Ovary (tissue), 9 donors: ENCODE measurements around the gene TIMM50. TPM values are rescaled to one million over a fixed set of nuclear protein-coding genes. Genes with fewer than 3 reads are reported as not detected.

Source experiments
- DNase-seq, 5 donors: peaks; one replicate each; pipeline ENCODE4 v3.0.0-alpha.2; 2019 to 2020
- H3K27ac ChIP-seq, 2 donors: fragments of 200-600 bp; one replicate each; pipeline versions ENCODE4 v1.5.1 to v1.8.0; 2019 to 2022
- H3K27me3 ChIP-seq: fragments of 200-600 bp; one replicate; pipeline ENCODE4 v1.8.0; 2022
- H3K36me3 ChIP-seq: fragments of 200-600 bp; sonication (generic); one replicate; pipeline ENCODE4 v1.5.1; 2019
- H3K4me1 ChIP-seq: one replicate; pipeline ENCODE4 v1.8.1; 2013; ENCODE audit warnings: mild to moderate bottlenecking, moderate library complexity; ENCODE audit not compliant: insufficient read depth
- H3K4me3 ChIP-seq: fragments of 200-600 bp; sonication (generic); one replicate; pipeline ENCODE4 v1.5.1; 2017
- H3K9me3 ChIP-seq, 2 donors: fragments of 200-600 bp in 1 of 2; sonication (generic) in 1 of 2; one replicate each; pipeline versions ENCODE4 v1.5.1 to v1.8.1; 2013 to 2019; ENCODE audit warnings: mild to moderate bottlenecking in 1 of 2, moderate library complexity in 1 of 2
- CTCF ChIP-seq, 3 donors: fragments of 450-650 bp in 2 of 3; fragments of 200-600 bp in 1 of 3; IDR thresholded peaks; one replicate each; pipeline versions ENCODE4 v1.5.1 to v1.8.0; 2016 to 2022; ENCODE audit warnings: antibody characterized with exemption in 3 of 3, mild to moderate bottlenecking in 1 of 3
- EP300 ChIP-seq: sonication (generic); formaldehyde crosslinking; IDR thresholded peaks from one replicate; pipeline ENCODE4 v1.6.1; 2017; ENCODE audit warnings: antibody characterized with exemption
- POLR2A ChIP-seq: fragments of 450-650 bp; IDR thresholded peaks from one replicate; pipeline ENCODE4 v1.6.1; 2017; ENCODE audit warnings: antibody characterized with exemption, mild to moderate bottlenecking, moderate library complexity
- WGBS, 3 donors: extraction: QIAGEN DNeasy Blood & Tissue Kit in 1 of 3; methylation state at CpG; one replicate each; pipeline versions ENCODE4 v1.1.5 to v1.1.7; 2013 to 2017; 5-methylcytosine and 5-hydroxymethylcytosine counted together
- intact Hi-C, 4 donors: fragments of 100-400 bp; cut with DNase I; formaldehyde crosslinking; loops; one replicate each; pipeline versions ENCODE4 v1.11.0 to v1.15.1; 2022 to 2023
- polyA plus RNA-seq, 2 donors: library from polyadenylated mRNA; stranded (reverse); fragments of 200-250 nt in 1 of 2; fragments of 350-450 nt in 1 of 2; fragmentation: Illumina TruSeq in 1 of 2; extraction: RNeasy Lipid Tissue Mini Kit (QIAGEN cat#74804) in 1 of 2; gene quantifications; one replicate each; pipeline ENCODE4 v1.2.3, GENCODE V29; 2013 to 2014
- total RNA-seq, 7 donors: library from RNA; depleted of rRNA in 2 of 7; stranded (reverse); fragments of >200 nt in 2 of 7; fragmentation: NEBNext Ultra II Directional in 3 of 7; extraction: Animal tissue kit (Norgen Biotek cat#: 25700) in 3 of 7; gene quantifications; one replicate each; pipeline versions ENCODE4 v1.1.0 to v1.2.4, GENCODE V29; 2016 to 2023
- donor health status: DM: no; HTN: no; CAD: no; lungs with moderate emphysema.
- donor health status: DM: no; HTN: no; CAD: no.
- donor health status: Bipolar disorder and iron deficiency.
- donor health status: DM: yes; HTN: yes; CAD: no.
- donor health status: DM: no; HTN: no; CAD: no.
- donor health status: DM: yes; HTN: yes; CAD: no.

The TIMM50 gene
- total and polyA plus RNA-seq, 9 donors: 31.5 to 59.9 (median 50.1) TPM

GRCh38 chr19:39469567-39469966, 11.1 kb upstream of the TIMM50 start:
- H3K27ac ChIP-seq: no peak overlapping the region
- H3K9me3 ChIP-seq: no peaks in the 10 kb centered on the region
- no peaks in the 10 kb centered on the region for H3K27me3 ChIP-seq
- intact Hi-C loops: no loop called here
- 89 to 91% (median 91%) methylated on average over 6 of the region's 6 CpGs for WGBS, 3 donors
- H3K36me3 ChIP-seq: no peaks in the 10 kb centered on the region
- H3K4me3 ChIP-seq: no peak overlapping the region
- DNase-seq: no peak
- TF ChIP-seq POLR2A: no peak
- no peak for TF ChIP-seq EP300
- TF ChIP-seq CTCF (IDR thresholded peaks at IDR 0.05): no peak
- no peaks in the 10 kb centered on the region for H3K4me1 ChIP-seq

- intact Hi-C loops: loop anchor here in 2 of 4 donors (10.0 kb wide), 1 partner anchor 64 kb away; the partner anchor contains the start of gene EID2B (in 2 of the 2)
- 76 to 82% (median 76%) methylated on average over 7 of the region's 7 CpGs for WGBS, 3 donors
- Histone ChIP-seq H3K4me3 (no peak overlapping the region), H3K27ac (no peak overlapping the region), H3K9me3 (no peaks in the 10 kb centered on the region), H3K36me3 (no peaks in the 10 kb centered on the region), H3K4me1 (no peaks in the 10 kb centered on the region), H3K27me3 (no peaks in the 10 kb centered on the region)
- TF ChIP-seq EP300 (no peak), POLR2A (no peak), CTCF (IDR thresholded peaks at IDR 0.05) (no peak)
- DNase-seq: no peak
These were observed 9.8 kb upstream of the TIMM50 start for GRCh38 chr19:39470724-39471339.

GRCh38 chr19:39471756-39472536, 8.7 kb upstream of the TIMM50 start:
- H3K4me3 ChIP-seq: no peak overlapping the region
- 72 to 79% (median 74%) methylated on average over 8 of the region's 8 CpGs for WGBS, 3 donors
- DNase-seq: no peak
- H3K9me3 ChIP-seq: no peaks in the 10 kb centered on the region
- no peak overlapping the region for H3K27ac ChIP-seq
- no peaks in the 10 kb centered on the region for H3K27me3 ChIP-seq
- H3K4me1 ChIP-seq: no peaks in the 10 kb centered on the region
- H3K36me3 ChIP-seq: no peaks in the 10 kb centered on the region
- TF ChIP-seq EP300 (no peak), POLR2A (no peak), CTCF (IDR thresholded peaks at IDR 0.05) (no peak)
- intact Hi-C loops: loop anchor here in 2 of 4 donors (10.0 kb wide), 1 partner anchor 63 kb away; the partner anchor contains the start of gene EID2B (in 2 of the 2)

GRCh38 chr19:39472746-39473442, 7.7 kb upstream of the TIMM50 start:
- WGBS, 3 donors: 85 to 89% (median 85%) methylated on average over 25 to 32 of the region's 32 CpGs

More at GRCh38 chr19:39472746-39473442, 7.7 kb upstream of the TIMM50 start:
- no peaks in the 10 kb centered on the region for H3K27me3 ChIP-seq
- no peaks in the 10 kb centered on the region for H3K4me1 ChIP-seq
- no peaks in the 10 kb centered on the region for H3K36me3 ChIP-seq
- H3K9me3 ChIP-seq: no peaks in the 10 kb centered on the region
- DNase-seq: no peak
- H3K27ac ChIP-seq: no peak overlapping the region
- no peak for TF ChIP-seq EP300
- TF ChIP-seq CTCF (IDR thresholded peaks at IDR 0.05): no peak
- no peak for TF ChIP-seq POLR2A
- no peak overlapping the region for H3K4me3 ChIP-seq
- intact Hi-C loops: loop anchor here in 2 of 4 donors (10.0 kb wide), 1 partner anchor 62 kb away; the partner anchor contains the start of gene EID2B (in 2 of the 2)
